Thyroid gland (tissue), 4 donors: ENCODE measurements around the gene GHRL.

ENCODE experiments used
- CTCF ChIP-seq, 6 experiments: fragments of 200-600 bp in 3 of 6; fragments of 450-650 bp in 3 of 6; sonication (generic) in 3 of 6; IDR thresholded peaks; one replicate each; pipeline ENCODE4 v1.5.1; 2016 to 2019; ENCODE audit warnings: antibody characterized with exemption in 6 of 6, mild to moderate bottlenecking in 2 of 6, inconsistent platforms in 1 of 6, moderate library complexity in 1 of 6
- POLR2A ChIP-seq, 2 donors: fragments of 450-650 bp; IDR thresholded peaks; one replicate each; pipeline ENCODE4 v1.6.1; 2017; ENCODE audit warnings: antibody characterized with exemption in 2 of 2, mild to moderate bottlenecking in 2 of 2, moderate library complexity in 1 of 2

DNA sequence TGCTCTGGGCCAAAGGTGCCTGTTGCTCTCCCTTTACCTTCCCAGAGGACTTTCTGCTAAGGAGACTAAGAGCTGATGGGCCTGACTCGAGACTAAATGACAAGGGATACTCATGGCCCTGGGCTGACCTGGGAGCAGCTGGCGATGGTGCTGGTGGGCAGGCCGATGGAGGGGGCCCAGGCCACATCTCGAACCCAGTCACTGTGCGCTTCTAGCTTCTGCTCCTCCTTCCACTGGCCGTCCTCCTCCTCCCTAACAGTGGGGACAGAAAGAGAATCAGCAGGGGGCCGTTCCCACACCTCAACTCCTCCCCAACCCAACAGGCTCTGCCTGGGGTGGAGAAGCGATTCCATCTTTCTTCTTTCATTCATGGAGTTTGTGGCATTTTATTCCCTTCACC is 12.2 kb upstream of the GHRL start:
- TF ChIP-seq CTCF (IDR thresholded peaks at IDR 0.05) (no peak), POLR2A (IDR thresholded peaks at IDR 0.05) (no peak)
